HG02870 (cell line): ENCODE measurements around the gene GALNT12.

Experiments
- ATAC-seq: cut with Tn5 transposase; IDR thresholded peaks from one replicate; pipeline ENCODE4 v1.9.1; 2021; ENCODE audit warnings: mild to moderate bottlenecking, moderate library complexity; ENCODE audit not compliant: unreplicated experiment

The GALNT12 gene, protein sequence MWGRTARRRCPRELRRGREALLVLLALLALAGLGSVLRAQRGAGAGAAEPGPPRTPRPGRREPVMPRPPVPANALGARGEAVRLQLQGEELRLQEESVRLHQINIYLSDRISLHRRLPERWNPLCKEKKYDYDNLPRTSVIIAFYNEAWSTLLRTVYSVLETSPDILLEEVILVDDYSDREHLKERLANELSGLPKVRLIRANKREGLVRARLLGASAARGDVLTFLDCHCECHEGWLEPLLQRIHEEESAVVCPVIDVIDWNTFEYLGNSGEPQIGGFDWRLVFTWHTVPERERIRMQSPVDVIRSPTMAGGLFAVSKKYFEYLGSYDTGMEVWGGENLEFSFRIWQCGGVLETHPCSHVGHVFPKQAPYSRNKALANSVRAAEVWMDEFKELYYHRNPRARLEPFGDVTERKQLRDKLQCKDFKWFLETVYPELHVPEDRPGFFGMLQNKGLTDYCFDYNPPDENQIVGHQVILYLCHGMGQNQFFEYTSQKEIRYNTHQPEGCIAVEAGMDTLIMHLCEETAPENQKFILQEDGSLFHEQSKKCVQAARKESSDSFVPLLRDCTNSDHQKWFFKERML

DNA sequence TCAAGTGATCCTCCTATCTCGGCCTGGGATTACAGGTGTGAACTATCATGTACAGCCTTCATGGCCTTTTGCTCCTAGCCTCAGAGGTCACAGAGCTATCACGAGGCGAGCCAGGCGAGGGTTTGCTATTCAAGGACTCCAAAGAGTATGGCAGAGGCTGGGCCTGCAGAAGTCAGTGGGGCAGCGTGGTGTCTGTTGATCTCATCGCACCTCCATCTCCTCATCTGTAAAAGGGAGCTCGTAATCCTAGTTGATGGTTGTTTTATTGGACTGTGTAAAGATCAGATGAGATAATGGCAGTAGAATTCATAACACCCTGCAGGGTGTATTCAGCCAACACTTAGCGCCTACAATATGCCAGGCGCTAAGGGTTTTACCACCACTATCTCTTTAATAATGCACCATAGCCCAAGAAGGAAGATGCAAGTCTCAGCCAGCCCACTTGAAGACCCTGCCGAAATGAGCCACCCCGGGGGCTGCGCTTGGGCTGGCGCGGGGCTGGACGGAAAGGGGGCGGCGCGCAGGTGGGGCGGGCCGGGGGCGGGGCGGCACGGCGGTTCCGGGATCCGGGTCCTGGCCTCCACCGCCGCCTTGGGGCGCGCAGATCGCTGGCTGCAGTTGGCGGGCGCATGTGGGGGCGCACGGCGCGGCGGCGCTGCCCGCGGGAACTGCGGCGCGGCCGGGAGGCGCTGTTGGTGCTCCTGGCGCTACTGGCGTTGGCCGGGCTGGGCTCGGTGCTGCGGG lies at the start of gene GALNT12:
TSS of gene GALNT12 (plus strand) at position 601 of the 744 bp plus-strand sequence. CDS start at position 630, 29 bp downstream.
- peak; percentile 62 for ATAC-seq

DNA sequence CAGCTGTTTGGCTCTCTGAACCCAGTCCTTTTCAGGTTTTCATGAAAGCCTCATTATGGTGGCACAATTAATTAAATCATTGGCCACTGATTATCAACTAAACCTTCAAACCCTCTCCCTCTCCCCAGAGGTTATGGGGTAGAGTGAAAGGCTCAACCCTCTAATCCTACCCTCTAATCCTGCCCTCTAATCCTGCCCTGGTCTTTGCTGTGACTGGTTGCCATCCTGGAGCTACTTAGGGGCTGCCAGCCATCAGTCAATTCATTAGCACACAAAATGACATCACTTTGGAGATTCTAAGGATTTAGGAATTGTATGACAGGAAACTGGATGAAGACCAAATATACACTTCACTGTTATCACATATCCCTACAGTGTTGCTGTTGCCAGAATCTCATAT lies 47.2 kb upstream of the GALNT12 start:
- ATAC-seq: no peak

DNA sequence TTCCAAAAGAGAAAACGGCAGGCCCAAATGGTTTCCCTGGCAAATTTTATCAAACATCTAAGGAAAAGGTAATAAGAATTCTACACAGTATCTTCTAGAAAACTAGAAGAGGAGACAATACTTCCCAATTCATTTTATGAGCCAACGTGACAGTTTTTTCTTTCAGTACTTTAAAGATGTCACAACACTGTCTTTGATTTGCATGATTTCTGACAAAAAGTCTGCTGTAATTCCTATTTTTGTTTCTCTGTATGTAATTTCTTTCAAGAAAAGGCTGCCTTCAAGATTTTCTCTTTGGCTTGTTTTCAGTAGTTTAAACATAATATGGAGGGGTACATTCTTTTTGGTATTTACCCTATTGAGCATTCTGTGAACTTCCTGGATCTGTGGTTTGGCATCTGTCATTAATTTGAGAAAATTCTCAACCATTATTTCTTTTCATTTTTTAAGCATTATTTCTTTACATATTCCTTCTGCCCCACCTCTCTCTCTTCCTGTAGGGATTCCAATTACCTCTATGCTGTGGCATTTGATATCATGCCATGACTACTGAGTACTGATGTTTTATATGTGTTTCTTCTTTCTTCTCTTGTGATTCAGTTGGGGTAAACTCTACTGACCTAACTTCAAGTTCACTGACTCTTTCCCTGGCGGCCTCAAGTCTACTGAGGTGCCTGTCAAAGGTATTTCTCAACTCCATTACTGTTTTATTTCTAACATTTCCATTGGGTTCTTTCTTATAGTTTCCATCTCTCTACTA lies 43.3 kb upstream of the GALNT12 start:
- ATAC-seq: no peak

DNA sequence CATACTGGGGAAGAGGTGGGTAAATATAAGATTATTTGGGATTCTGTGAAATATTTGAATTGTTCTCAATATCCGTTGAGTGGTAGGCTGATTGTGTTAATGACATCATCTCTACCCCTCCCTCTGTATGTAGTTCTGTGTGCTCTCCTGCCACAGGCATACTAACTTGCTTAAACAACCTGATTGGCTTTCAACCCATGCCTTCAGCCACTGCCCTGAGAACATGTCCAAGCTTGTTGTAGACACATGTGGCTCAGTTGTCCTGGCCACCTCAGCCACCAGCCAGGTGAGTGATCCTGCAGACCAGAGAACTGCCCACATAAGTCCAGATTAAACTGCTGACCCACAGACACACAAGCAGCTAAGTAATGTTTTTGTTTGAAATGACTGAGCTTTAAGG lies 42.2 kb upstream of the GALNT12 start:
- ATAC-seq: no peak

DNA sequence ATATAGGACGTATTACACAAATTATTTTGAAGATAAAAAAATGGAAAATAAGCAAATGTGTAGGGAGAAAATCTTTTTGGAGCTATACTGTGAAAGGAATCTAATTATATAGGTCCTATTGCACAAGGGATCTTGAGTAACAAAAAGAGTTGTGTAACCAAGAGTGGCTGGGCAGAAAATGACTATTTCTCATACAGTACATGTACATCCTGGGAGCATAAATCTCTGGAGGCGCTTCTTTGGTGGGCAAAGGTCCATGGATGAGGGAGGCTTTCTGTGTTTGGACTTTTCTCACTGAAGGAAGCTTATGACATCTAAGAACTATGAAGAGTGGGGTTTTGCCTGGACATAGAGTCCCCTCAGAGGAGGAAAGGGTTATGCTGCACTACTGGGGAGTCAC lies 40.9 kb upstream of the GALNT12 start:
- ATAC-seq: no peak

DNA sequence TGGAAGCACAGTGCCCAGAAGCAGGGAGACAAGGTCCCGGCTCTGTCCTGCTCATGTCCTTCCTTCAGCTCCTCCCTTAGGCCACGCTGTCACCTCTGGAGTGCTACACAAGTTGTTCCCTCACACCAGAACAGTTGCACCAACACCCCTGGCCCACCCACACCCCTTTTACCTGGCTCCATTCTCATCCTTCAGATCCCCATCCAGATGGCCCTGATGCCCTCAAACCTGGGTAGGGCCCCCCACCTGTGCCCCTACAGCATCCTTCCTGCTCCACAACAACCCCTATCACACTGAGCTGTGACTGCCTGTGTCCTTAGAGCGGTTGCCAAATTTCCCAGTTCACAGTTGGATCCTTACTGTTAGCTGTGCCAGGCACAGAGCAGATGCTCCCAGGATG lies 40.3 kb upstream of the GALNT12 start:
- ATAC-seq: no peak

DNA sequence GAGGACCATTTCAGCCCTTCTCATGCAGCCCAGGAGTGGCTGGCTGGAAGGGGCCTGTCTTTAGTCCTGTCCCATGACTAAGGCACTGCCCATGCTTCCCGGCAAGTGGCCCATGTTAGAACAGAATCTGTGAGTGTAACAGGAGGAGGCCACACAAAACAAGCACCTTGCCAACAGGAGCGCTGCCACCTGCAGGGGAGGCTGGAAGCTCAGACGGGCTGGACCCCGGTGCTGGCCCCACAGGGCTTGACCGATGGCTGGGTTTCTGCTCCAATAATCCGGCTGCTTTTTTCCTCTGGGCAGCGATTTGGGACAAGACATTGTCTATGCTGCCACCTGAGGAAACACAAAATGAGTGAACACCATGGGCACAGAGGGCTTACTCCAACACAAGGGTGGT lies 39.6 kb upstream of the GALNT12 start:
- no peak for ATAC-seq

DNA sequence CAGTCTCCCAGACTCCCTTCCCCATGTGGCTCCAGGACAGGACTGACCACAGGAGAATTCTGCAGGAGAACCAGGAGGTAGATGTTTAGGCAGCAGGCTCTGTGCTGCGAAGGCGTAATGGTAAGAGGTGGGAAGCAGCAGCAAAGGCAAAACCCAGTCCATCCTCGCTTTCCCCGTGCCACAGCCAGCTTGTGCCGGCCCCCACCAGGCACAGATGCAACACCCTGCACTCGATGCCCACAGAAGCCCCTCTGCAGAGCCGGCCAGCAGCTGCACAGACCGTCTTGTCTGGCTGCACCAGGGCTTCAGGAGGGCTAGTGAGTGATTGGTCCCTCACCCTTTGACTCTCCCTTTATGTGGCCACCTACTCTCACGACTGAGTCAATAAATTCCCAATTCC lies 39.1 kb upstream of the GALNT12 start:
- no peak for ATAC-seq

DNA sequence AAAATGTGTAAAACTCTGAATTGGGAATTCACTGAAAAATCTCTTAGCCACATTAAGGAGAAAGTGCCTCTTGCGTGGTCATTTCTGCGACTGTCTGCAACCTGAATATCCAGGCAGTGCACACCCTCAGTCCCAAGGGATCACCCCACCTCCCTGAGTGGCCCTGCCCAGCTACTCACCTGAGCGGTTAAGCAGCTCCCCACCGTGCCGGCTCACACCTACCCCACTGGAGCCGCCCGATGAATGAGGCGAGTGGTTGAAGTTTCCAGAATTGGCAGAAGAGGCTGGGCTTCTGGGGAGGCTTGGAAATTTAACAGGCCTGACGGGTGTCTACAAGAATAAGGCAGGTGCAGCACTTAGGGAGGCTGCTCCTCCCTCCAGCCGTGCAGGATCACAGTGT lies 36.8 kb upstream of the GALNT12 start:
- ATAC-seq: no peak

DNA sequence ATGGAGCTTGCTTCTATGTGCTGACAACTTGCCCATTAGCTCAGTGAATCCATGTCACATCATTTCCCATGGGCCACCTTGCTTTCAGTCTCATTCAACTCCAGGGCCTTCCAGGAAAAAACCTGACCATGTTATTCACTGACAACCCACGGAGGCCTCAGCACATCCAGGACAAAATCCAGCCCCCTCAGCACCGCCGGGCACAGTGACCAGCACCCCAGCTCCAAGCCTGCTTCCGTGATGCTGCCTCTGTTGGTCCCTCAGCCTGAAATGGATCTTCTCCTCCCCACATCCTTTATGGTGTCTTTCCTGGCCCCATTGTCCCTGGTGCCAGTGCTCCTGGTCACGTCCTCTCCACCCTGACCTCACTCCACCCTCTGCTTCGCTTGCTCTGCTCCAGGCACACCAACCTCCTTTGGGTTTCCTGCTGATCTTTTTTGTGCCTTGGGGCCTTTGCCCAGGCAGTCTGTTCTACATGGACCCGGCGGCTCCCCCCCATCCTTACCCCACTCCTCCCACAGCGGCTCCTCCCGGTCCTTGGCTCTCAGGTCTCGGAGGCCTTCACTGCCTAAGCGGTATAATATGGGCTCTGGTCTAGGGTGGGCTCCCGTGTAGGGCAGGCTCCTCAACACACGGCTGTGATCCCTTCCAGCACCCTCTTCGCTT lies 36.1 kb upstream of the GALNT12 start:
- ATAC-seq: no peak

DNA sequence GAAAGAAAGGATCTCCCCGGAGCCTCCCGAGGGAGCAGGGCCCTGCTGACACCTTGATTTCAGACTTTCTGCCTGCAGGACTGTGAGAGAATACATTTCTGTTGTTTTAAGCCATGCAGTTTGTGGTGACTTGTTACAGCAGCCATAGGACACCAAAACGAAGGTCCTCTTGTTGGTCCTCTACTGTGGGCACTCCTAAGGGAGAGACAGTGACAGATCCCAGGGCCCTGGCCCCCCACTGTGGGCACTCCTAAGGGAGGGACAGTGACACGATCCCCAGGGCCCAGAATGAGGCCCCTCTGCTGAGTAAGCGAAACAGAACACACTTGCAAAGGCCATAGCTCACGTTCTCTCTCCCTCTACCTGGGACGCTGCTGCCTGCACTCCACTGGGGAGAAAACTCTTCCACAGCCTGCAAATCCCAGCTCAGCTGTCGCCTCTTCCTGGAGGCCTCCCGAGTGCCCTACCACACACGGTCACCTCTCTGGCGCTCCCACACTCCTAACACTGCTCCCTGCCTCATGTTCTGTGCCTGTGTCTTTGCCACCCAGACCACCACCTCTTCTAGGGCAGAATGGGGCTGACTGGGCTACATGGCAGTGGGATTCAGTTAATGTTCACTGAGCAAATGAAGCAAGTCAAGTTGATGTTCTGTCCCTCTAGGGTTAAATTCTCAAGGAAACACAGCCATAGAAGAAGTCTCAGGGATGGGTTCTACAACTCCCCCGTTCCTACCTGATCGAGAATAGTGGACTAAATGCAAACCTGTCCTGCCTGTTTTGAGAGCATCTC lies 34.9 kb upstream of the GALNT12 start:
- ATAC-seq: no peak

DNA sequence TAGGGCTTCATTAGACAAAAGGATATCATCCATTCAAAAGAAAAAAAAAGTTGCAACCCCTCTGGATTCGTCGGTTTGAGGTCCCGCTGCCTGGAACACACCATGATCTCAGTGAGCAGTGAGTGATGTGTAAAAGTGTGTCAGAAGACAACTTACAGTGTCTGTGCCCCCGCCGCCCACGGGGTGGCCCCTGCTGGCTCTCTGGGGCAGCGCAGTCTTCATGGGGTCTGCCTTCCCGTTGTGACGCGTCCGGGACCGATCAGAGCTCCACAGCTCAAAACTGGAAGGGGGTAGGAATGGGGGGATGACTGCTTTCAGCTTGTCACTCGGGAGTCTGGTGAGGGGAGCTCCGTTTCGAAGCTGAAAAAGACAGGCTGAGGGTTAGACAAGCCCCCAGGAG lies 33.7 kb upstream of the GALNT12 start:
- ATAC-seq: no peak

DNA sequence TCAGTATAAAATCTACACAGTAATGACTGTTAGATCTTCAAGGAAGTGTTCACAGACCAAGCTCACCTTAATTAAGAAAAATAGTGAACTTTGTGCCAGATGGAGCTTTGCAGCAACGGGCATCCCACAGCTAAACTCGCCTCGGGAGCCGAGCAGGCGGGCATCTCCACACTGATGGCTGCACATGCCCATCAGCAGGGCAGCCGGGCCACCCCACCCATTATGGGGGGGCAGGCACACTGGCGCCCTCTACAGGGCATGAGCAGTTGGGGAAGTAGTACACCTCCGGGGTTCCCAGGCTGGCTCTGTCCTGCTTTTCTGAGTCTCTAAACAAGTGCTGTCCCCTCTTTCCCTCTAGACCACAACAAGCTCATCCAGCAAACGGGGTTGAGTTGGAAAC lies 32.7 kb upstream of the GALNT12 start:
- ATAC-seq: no peak

DNA sequence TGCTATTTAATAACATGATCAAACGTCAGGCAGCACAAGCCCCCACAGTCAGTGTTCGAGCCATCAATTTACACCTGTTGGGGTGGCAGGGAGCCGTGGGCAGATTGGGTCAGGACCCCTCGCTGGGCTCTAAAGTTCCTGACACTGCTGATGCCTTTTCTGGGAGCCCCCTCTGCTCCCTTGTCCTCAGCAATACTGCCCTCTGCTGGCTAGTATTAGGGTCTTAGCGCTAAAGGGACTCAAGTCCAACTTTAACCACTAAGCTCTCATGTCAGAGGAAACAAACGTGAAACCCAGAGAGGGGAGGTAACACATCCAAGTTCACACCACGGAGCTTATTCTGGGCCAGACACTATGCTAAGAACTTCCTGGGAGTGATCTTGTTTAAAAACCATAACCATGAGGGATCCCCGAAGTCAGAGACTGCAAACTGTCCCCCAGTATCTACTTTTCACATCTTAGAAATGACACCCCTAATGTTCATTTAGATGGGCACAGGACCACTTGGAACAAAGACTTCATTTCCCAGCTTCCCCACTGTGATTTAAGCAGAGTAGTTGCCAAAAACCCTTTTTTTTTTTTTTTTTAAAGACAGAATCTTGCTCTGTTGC lies 31.5 kb upstream of the GALNT12 start:
- ATAC-seq: no peak

DNA sequence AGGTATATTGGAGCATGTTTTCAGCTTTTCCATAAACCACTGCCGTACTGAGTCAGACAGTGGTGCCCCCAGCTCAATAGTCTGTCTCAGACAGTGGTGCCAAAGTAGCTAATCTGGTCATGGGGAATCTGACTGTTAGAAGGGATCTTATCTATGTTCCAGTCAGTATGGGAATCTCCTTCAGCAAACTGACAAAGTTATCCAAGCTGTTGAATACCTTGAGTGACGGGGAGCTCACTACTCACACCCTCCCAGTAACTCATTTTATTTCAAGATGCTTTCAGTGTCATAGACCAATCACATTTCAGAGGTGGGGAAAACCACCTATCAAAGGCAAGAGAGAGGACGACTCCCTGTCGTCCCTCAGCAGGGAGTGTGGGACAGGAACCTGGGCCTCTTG lies 29.9 kb upstream of the GALNT12 start:
- ATAC-seq: no peak

DNA sequence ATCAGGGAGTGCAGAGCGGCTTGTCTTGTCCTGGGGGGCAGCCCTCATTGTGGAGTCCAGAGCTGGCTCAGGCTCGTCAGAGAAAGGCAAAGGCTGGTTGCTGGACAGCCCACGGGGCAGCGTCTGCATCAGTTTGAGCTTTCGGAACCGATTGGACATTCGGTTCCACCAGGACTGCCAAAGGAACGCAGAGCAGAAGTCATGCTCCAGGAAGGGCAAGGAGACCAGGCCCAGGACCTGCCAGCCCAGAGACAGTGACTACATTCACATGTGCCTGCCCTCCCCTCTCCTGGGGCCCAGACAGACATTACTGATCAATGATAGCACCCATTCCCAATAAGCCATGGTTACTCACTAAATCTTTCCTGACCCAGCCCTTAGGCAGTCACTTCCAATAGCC lies 29.2 kb upstream of the GALNT12 start:
- ATAC-seq: no peak

DNA sequence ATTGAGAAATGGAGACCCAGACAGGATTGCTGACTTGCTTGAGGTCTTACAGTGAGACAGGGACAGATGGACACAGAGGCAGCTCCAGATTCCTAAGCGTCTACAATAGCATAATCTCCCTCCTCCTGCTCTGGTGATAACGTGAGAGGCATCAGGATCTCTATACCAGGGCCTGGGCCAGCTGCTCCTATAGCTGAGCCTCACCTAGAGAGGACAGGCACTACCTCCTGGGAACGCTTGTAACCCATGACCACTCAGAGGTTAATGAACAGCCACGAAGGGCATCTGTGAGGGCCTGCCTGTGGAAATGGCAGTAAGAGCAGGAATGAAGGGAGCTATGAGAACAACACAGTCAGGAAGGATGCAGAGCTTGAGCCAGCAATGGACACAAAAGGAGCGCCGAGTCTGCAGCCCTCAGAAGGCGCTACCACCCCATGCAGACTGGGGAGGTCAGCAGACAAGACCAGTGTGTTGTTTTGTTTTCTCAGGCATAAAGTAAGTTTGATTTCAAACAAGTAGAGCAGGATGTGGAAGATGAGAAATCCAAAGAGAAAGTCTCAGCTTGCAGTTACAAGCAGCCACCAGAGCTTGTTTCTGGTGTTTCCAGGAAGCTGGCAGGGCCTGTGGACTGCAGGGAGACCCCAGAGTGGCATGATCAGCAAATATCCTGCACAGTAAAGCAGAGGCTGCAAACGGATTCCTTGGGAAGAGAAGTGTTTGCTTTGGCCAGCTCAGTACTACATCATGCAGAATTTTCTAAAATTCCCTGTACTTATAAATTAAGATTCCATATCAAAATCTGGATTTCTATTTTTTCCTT lies 28.5 kb upstream of the GALNT12 start:
- ATAC-seq: no peak

DNA sequence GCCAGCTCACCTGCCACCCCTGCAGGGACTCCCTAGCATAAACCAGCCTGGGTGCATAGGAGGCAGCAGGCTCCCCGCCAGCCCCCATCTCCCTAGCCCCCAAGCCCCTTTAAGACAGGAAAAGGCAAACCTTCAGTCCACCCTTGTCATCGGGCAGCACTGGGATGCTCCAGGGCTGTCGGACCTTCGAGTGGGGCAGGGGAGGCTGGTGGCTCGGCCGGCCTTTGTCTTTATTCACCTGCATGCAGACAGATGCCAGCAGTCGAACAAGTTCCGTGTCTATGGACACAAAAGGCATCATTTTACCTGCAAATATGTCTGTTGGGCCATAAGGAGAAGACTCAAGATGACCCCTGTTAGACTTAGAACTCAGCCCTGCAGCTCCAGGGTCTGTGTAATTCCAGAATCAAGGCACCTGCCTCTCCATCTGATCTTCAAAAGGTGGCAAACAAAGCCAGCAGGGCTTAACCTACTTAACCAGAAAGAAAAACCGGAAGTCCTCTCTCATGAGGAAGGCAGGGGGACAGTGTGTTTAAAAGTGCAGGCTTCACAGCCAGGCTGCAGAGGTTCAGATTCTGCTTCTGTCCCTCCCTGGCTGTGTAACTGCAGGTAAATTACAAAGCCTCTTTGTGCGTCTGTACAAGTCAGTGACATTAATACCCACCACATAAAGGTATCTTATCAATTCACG lies 27.3 kb upstream of the GALNT12 start:
- no peak for ATAC-seq
